HEK293 (cell line): ENCODE data around the gene ACTL8.

Experiments
- SCRT2 ChIP-seq: fragments of 450-650 bp; formaldehyde crosslinking; IDR thresholded peaks from 2 replicates; pipeline ENCODE4 v1.5.1; 2016; ENCODE audit warnings: missing biosample characterization, missing genetic modification characterization
- TCF7L2 ChIP-seq: IDR thresholded peaks from 2 replicates; pipeline ENCODE4 v1.6.1; 2011; ENCODE audit warnings: low read depth, mild to moderate bottlenecking, inconsistent platforms, low read length, moderate library complexity, borderline replicate concordance
- ZNF121 ChIP-seq: fragments of 450-650 bp; formaldehyde crosslinking; IDR thresholded peaks from 2 replicates; pipeline ENCODE4 v1.5.1; 2016; ENCODE audit warnings: missing biosample characterization, missing genetic modification characterization
- ZNF184 ChIP-seq: fragments of 450-650 bp; IDR thresholded peaks from 2 replicates; pipeline ENCODE4 v1.5.1; 2018; ENCODE audit warnings: missing biosample characterization, mild to moderate bottlenecking, missing genetic modification characterization
- ZNF670 ChIP-seq: fragments of 450-650 bp; formaldehyde crosslinking; IDR thresholded peaks from 2 replicates; pipeline ENCODE4 v1.5.1; 2016; ENCODE audit warnings: missing biosample characterization, missing genetic modification characterization, low read depth
- TF ChIP-seq, protein P1 (sequence below): fragments of 450-650 bp; formaldehyde crosslinking; IDR thresholded peaks from 2 replicates; pipeline ENCODE4 v1.5.1; 2016; ENCODE audit warnings: missing biosample characterization, missing genetic modification characterization

DNA sequence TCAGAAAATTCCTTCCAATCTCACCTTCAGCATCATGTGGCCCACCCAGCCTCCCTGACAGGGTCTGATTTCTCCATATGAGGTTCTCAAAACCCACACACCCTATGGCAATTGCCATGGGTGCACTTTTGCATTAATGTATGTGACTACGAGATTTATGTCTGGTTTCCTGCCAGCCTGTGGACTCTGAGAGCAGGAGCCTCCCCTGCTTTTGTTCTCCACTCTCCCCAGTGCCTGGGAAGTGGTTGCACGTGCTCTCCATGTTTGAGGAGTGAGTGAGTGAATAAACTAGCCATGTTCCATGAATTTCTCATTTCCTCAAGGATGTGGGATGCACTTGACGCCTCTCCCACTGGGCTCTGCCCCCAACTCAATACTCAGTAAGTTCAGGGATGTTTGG, 91.2 kb downstream of the ACTL8 start:
- TF ChIP-seq, protein P1, sequence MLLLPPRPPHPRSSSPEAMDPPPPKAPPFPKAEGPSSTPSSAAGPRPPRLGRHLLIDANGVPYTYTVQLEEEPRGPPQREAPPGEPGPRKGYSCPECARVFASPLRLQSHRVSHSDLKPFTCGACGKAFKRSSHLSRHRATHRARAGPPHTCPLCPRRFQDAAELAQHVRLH (tag by site-specific recombination), result no peak
- TF ChIP-seq ZNF184, result no peak
- TF ChIP-seq ZNF670 (tag by site-specific recombination), result no peak
- no peak for TF ChIP-seq TCF7L2
- TF ChIP-seq SCRT2 (tag by site-specific recombination), result no peak
- TF ChIP-seq ZNF121 (tag by site-specific recombination), result no peak
